K562 (cell line): ENCODE data around the gene PLPP1. TPM values are rescaled to one million over a fixed set of nuclear protein-coding genes. Genes with fewer than 3 reads are reported as not detected.

ENCODE experiments used
- ATAC-seq: fragments of 200-7000 bp; cut with Tn5 transposase; 3 replicates; pipeline ENCODE4 v1.9.1; 2020; ENCODE audit warnings: moderate library complexity
- BruUV-seq: library from RNA; stranded (reverse); fragments of 400-500 nt; replicated peaks from 2 replicates; lab custom pipeline; 2021; lab: Mats Ljungman, UMichigan
- CTCF ChIA-PET: fragments of 300-600 bp; formaldehyde crosslinking; extraction: SDS; loops from one replicate; lab custom pipeline; 2021; ENCODE audit warnings: low intra/inter-chr PET ratio; lab: Yijun Ruan, JAX
- POLR2A ChIA-PET: fragments of 300-600, 350-650 bp; sonication (Branson Sonifier 250); formaldehyde crosslinking; extraction: SDS; loops from one replicate; lab custom pipeline; 2021; ENCODE audit warnings: antibody characterized with exemption, inconsistent platforms; lab: Yijun Ruan, JAX
- DNase-seq, 4 experiments: peaks; one replicate each; pipeline versions ENCODE4 v3.0.0 to v3.0.0-alpha.2; 2011 to 2018; ENCODE audit warnings: low spot score in 3 of 4, mixed read lengths in 3 of 4; ENCODE audit errors: extremely low read depth in 1 of 4
- FAIRE-seq: peaks from 2 replicates; lab custom pipeline; 2011; peaks lifted over from hg19 to GRCh38; lab: Jason Lieb, UNC
- H2AFZ ChIP-seq: 2 replicates; pipeline ENCODE4 v1.6.0; 2011; ENCODE audit warnings: low read depth, low read length, control low read depth, inconsistent platforms
- H3K27ac ChIP-seq: fragments of 200-600 bp; 3 replicates; pipeline ENCODE4 v1.8.0; 2011; ENCODE audit warnings: low read depth, mild to moderate bottlenecking, control low read depth, inconsistent platforms, low read length, moderate library complexity, mixed read lengths; ENCODE audit errors: extremely low read depth
- H3K27me3 ChIP-seq, 2 experiments: fragments of 300-600 bp in 1 of 2; 2 replicates in 1 of 2; 3 replicates in 1 of 2; pipeline versions ENCODE4 v1.6.0 to v1.8.0; 2011; ENCODE audit warnings: inconsistent platforms in 2 of 2, low read length in 2 of 2, mild to moderate bottlenecking in 1 of 2, mixed read lengths in 1 of 2, moderate library complexity in 1 of 2; ENCODE audit not compliant: control insufficient read depth in 2 of 2, insufficient read depth in 2 of 2
- H3K36me3 ChIP-seq: fragments of 300-600 bp; 3 replicates; pipeline ENCODE4 v1.8.0; 2011; ENCODE audit warnings: mild to moderate bottlenecking, low read length, inconsistent platforms; ENCODE audit not compliant: control insufficient read depth, insufficient read depth
- H3K4me1 ChIP-seq, 2 experiments: fragments of 200-600 bp in 1 of 2; replicated peaks in 1 of 2; 2 replicates in 1 of 2; 3 replicates in 1 of 2; pipeline versions ENCODE4 v1.5.1 to v1.8.0; 2011; ENCODE audit warnings: inconsistent platforms in 2 of 2, low read length in 2 of 2, mild to moderate bottlenecking in 1 of 2, mixed read lengths in 1 of 2, moderate library complexity in 1 of 2; ENCODE audit not compliant: control insufficient read depth in 2 of 2, insufficient read depth in 2 of 2
- H3K4me2 ChIP-seq: 2 replicates; pipeline ENCODE4 v1.6.1; 2011; ENCODE audit warnings: low read length, control low read depth, inconsistent platforms, mixed read lengths; ENCODE audit not compliant: insufficient read depth
- H3K4me3 ChIP-seq: fragments of 200-600 bp; sonication (generic), shearing (Covaris generic); 2 replicates; pipeline ENCODE4 v1.5.1; 2016; ENCODE audit warnings: control low read depth, inconsistent platforms
- H3K79me2 ChIP-seq: fragments of 200-600 bp; 3 replicates; pipeline ENCODE4 v1.8.0; 2011; ENCODE audit warnings: low read length, inconsistent platforms; ENCODE audit not compliant: control insufficient read depth, insufficient read depth
- H3K9ac ChIP-seq, 2 experiments: 2 replicates each; pipeline versions ENCODE4 v1.6.0 to v1.6.1; 2011; ENCODE audit warnings: low read depth in 2 of 2, low read length in 2 of 2, control low read depth in 1 of 2, inconsistent platforms in 1 of 2, mild to moderate bottlenecking in 1 of 2, mixed read lengths in 1 of 2; ENCODE audit not compliant: insufficient read depth in 1 of 2
- H3K9me1 ChIP-seq: one replicate; pipeline ENCODE4 v1.6.0; 2011; ENCODE audit warnings: inconsistent platforms, mild to moderate bottlenecking, low read length, moderate library complexity; ENCODE audit not compliant: control insufficient read depth, insufficient read depth
- H3K9me3 ChIP-seq: replicated peaks from 2 replicates; pipeline ENCODE4 v1.5.1; 2011; ENCODE audit warnings: low read depth, low read length, inconsistent platforms; ENCODE audit not compliant: control insufficient read depth, insufficient read depth
- H4K20me1 ChIP-seq: replicated peaks from 2 replicates; pipeline ENCODE4 v1.6.1; 2011; ENCODE audit warnings: low read length, inconsistent platforms, mixed read lengths; ENCODE audit not compliant: control insufficient read depth, insufficient read depth
- HMGN3 ChIP-seq: IDR thresholded peaks from 2 replicates; pipeline ENCODE4 v1.6.1; 2011; ENCODE audit warnings: borderline replicate concordance, low read depth, mild to moderate bottlenecking, mixed read lengths, low read length; ENCODE audit not compliant: insufficient read length; ENCODE audit errors: extremely low read depth
- MYBL2 ChIP-seq, 2 experiments: fragments of 450-650 bp in 1 of 2; sonication (generic) in 1 of 2; formaldehyde crosslinking in 1 of 2; IDR thresholded peaks; 2 replicates each; pipeline versions ENCODE4 v1.6.1 to v1.8.1; 2017 to 2022; ENCODE audit warnings: borderline replicate concordance in 1 of 2, inconsistent platforms in 1 of 2, low read depth in 1 of 2, mild to moderate bottlenecking in 1 of 2, missing genetic modification reagents in 1 of 2, moderate library complexity in 1 of 2
- SMARCA5 ChIP-seq: fragments of 450-650 bp; IDR thresholded peaks from 2 replicates; pipeline ENCODE4 v1.6.1; 2016
- TCF7 ChIP-seq: sonication (generic); IDR thresholded peaks from 2 replicates; pipeline ENCODE4 v1.6.1; 2016; ENCODE audit warnings: antibody characterized with exemption, borderline replicate concordance
- ZNF707 ChIP-seq: fragments of 250-450 bp; sonication (Bioruptor Pico); conservative IDR thresholded peaks from 2 replicates; pipeline ENCODE4 v1.8.0; 2022; ENCODE audit warnings: inconsistent platforms, mild to moderate bottlenecking, moderate library complexity
- WGBS: fragments of 100-300 bp; shearing (Covaris generic); methylation state at CpG from one replicate; pipeline ENCODE4 v1.1.6; 2016; ENCODE audit warnings: low coverage, mixed read lengths; ENCODE audit not compliant: insufficient coverage; ENCODE audit errors: missing lambda C conversion rate; 5-methylcytosine and 5-hydroxymethylcytosine counted together
- in situ Hi-C: fragments of 300-500 bp; cut with MboI; formaldehyde crosslinking; loops from 4 replicates; pipeline ENCODE4 v1.15.0; 2018; ENCODE audit warnings: inconsistent platforms, mixed read lengths
- intact Hi-C: fragments of 100-400 bp; cut with micrococcal nuclease; formaldehyde crosslinking; loops from 2 replicates; pipeline ENCODE4 v1.14.2; 2022
- polyA plus RNA-seq, 8 experiments: library from polyadenylated mRNA; depleted of rRNA in 4 of 8; stranded (reverse) in 5 of 8; unstranded in 3 of 8; fragments of >200 nt; fragmentation: Nextera tagmentation in 2 of 8; fragmentation: Illumina TruSeq in 1 of 8; extraction: Ambion mirVana in 2 of 8; extraction: Trizol in 1 of 8; gene quantifications; 2 replicates each; pipeline versions ENCODE4 v1.2.1 to v1.2.3, GENCODE V29; 2011 to 2014; ENCODE audit warnings: inconsistent platforms in 1 of 8, missing spikeins in 1 of 8
- total RNA-seq, 7 experiments: library from RNA; depleted of rRNA in 6 of 7; stranded (reverse); fragments of >200 nt in 6 of 7; fragmentation: Illumina TruSeq in 2 of 7; extraction: Trizol in 2 of 7; gene quantifications; 2 replicates each; pipeline versions ENCODE4 v1.2.1 to v1.2.3, GENCODE V29; 2011 to 2021; ENCODE audit warnings: low replicate concordance in 1 of 7

PLPP1 gene
- total and polyA plus RNA-seq, 9 of the 15 experiments (the other 6 are each of a cell fraction or from before 2014, with no cell fraction given): 0.04 to 0.24 (median 0.04) TPM; not detected in 6

DNA sequence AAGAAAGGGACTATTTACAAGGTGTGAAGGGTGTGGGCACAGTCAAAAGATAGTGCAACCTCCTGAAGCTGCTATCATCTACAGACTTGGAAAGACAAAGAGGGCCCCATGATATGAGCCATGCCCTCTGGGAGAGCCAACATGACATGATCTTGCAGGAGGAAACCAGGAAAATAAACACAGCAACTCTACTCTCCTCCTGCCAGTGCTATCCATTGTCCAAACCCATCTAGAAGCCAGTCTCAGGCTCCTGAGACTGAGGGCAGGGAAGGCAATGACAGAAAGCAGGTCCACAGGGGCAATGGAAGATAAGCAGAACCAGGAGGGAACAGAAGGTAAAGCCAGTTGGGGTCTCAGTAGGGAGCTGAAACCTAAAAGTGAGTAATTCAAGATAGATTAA lies 37.1 kb downstream of the PLPP1 start:
- Histone ChIP-seq H3K79me2 (no peaks in the 10 kb centered on the region), H3K27ac (no peak overlapping the region), H3K36me3 (no peaks in the 10 kb centered on the region), H3K4me2 (no peak overlapping the region), H2AFZ (no peak overlapping the region), H3K9me3 (no peaks in the 10 kb centered on the region), H3K4me1 (no peaks in the 10 kb centered on the region), H3K9ac (no peak overlapping the region), H3K4me3 (no peak overlapping the region), H3K9me1 (no peaks in the 10 kb centered on the region), H4K20me1 (no peaks in the 10 kb centered on the region), H3K27me3 (peaks cover 9 to 14% of the 10 kb centered on the region in 2 experiments; a peak in 4 of 5 replicates)
- CTCF ChIA-PET: no interaction called here
- POLR2A ChIA-PET: interaction anchor here (0.9 kb wide), 1 partner anchor 18 kb away, joined by 3 read pairs; no protein-coding TSS in a partner anchor
- FAIRE-seq: no peak
- TF ChIP-seq ZNF707 (CRISPR knock-in tag) (no peak), SMARCA5 (no peak)
- intact Hi-C loops (no loop called here), in situ Hi-C loops (no loop called here)
- no peak for DNase-seq
- no TSS peak for BruUV-seq
- ATAC-seq: no peak

DNA sequence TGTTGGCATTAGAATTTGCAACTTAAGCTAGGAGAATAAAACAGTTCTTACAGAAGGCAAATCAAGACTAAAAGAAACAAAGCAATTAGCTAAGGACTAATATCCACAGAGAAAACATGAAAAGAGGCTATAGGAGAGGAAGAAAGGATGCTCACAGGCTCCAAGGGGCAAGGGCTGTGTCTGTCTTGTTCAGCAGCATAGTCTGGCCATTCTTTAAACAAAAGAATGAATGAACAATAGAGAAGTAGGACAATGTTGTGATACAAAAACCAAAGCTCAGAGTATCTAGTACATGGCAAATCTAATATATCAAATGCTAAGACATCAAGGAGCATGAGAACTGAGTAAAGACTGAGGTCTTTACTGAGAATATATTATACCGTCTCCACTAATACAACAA lies 39.5 kb downstream of the PLPP1 start:
- POLR2A ChIA-PET: interaction anchor here (0.6 to 1.2 kb wide), 3 partner anchors 16 to 159 kb away, joined by 3 read pairs; no protein-coding TSS in a partner anchor
- intact Hi-C loops: no loop called here
- no peak for FAIRE-seq

More for the DNA sequence above, 39.5 kb downstream of the PLPP1 start:
- no peak overlapping the region for H2AFZ ChIP-seq
- peaks cover 9 to 14% of the 10 kb centered on the region in 2 experiments for H3K27me3 ChIP-seq
- no peaks in the 10 kb centered on the region for H3K9me1 ChIP-seq
- no peaks in the 10 kb centered on the region for H3K79me2 ChIP-seq
- no peak overlapping the region for H3K9ac ChIP-seq
- ATAC-seq: no peak
- H4K20me1 ChIP-seq: no peaks in the 10 kb centered on the region
- TF ChIP-seq MYBL2 (IDR thresholded peaks at IDR 0.05; ENCODE audit: low read depth): no peak
- no peak for TF ChIP-seq MYBL2 (CRISPR knock-in tag; IDR thresholded peaks at IDR 0.05; ENCODE audit: borderline replicate concordance)
- no peak for TF ChIP-seq TCF7
- no peak for TF ChIP-seq HMGN3
- no peaks in the 10 kb centered on the region for H3K9me3 ChIP-seq
- CTCF ChIA-PET: interaction anchor here (0.6 kb wide), 1 partner anchor 425 kb away, joined by 3 read pairs; no protein-coding TSS in a partner anchor
- no peak for DNase-seq
- no peaks in the 10 kb centered on the region for H3K36me3 ChIP-seq
- 0% methylated on average over 1 of the region's 1 CpG for WGBS
- H3K27ac ChIP-seq: no peak overlapping the region
- in situ Hi-C loops: no loop called here
- H3K4me2 ChIP-seq: no peak overlapping the region
- BruUV-seq: no TSS peak
- H3K4me3 ChIP-seq: no peak overlapping the region
- no peaks in the 10 kb centered on the region for H3K4me1 ChIP-seq
